ENCODE data around the gene RNF150.
"Not testable (repeated sequence)": the region's sequence is repeated elsewhere in the genome, so short reads cannot be mapped to it uniquely, and the experiment has no call there.

The RNF150 gene

GRCh38 chr4:140810591-140811169 lies 322.6 kb downstream of the RNF150 start:
- not testable (repeated sequence) for H3K4me3 ChIP-seq (ENCODE audit: low read depth, low read length); H3K4me1 ChIP-seq (ENCODE audit: control insufficient read depth, insufficient read depth, low read length); H3K27ac ChIP-seq (ENCODE audit: extremely low read depth, low read depth, low read length); H3K9me3 ChIP-seq (ENCODE audit: control insufficient read depth, insufficient read depth, low read depth, low read length); H3K36me3 ChIP-seq (ENCODE audit: control insufficient read depth in 2 of 2, insufficient read depth in 1 of 2, low read length in 2 of 2)
- peak; percentile 60 for TF ChIP-seq ZNF596 (tag by site-specific recombination; IDR thresholded peaks at IDR 0.05)
- ChIA-PET CTCF (interaction anchor here (0.6 kb wide), 1 partner anchor 39 kb away, joined by 3 read pairs; no protein-coding TSS in a partner anchor), POLR2A (interaction anchor here (0.7 kb wide), 1 partner anchor 436 kb away, joined by 4 read pairs; no protein-coding TSS in a partner anchor)
